GM23248 (cell line): ENCODE results near the gene BIRC5.

Experiments used
- EZH2 ChIP-seq: fragments of 200-600 bp; sonication (generic); IDR thresholded peaks from 2 replicates; pipeline ENCODE4 v1.6.1; 2018; ENCODE audit warnings: antibody characterized with exemption, mild to moderate bottlenecking; ENCODE audit not compliant: insufficient read depth, poor library complexity, severe bottlenecking
- EZH2phosphoT487 ChIP-seq: fragments of 200-600 bp; sonication (generic); IDR thresholded peaks from 2 replicates; pipeline ENCODE4 v1.6.1; 2018; ENCODE audit warnings: antibody characterized with exemption, moderate library complexity, mild to moderate bottlenecking, low read depth; ENCODE audit not compliant: insufficient read depth

GRCh38 chr17:78232859-78233173, 18.8 kb downstream of the BIRC5 start:
- no peak for TF ChIP-seq EZH2
- TF ChIP-seq EZH2phosphoT487, result no peak
